NCI-H1436 (cell line): ENCODE measurements around the gene CACNA2D1.
A peak's percentile ranks its signal among the peaks of the same experiment; 100 is the strongest.
"Not testable (repeated sequence)": the region's sequence is repeated elsewhere in the genome, so short reads cannot be mapped to it uniquely, and the experiment has no call there.

ENCODE experiments used
- DNase-seq: peaks from one replicate; lab custom pipeline; 2025; lab: John Stamatoyannopoulos, UW

CACNA2D1 gene

GRCh38 chr7:82434275-82435022 is 9.1 kb downstream of the CACNA2D1 start:
- no peak for DNase-seq

DNA sequence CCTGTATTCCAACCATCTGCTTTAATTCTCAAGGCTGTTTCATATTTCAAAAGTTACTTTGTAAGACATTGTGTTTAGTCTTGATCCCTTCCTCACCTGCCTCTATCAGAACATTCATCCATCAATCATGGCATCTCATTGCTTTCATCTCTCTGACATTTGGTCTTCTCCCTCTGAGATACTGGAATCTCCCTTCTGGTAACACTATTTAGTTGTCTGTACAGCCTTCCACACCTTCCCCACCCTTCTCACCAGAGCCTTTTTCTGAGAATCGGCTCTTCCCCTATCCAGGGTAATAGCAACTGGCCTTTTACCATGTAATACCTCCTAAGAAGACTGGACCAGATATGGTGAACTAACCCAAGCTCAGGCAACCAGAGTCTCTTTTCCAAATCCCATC is 10.1 kb downstream of the CACNA2D1 start:
- no peak for DNase-seq

DNA sequence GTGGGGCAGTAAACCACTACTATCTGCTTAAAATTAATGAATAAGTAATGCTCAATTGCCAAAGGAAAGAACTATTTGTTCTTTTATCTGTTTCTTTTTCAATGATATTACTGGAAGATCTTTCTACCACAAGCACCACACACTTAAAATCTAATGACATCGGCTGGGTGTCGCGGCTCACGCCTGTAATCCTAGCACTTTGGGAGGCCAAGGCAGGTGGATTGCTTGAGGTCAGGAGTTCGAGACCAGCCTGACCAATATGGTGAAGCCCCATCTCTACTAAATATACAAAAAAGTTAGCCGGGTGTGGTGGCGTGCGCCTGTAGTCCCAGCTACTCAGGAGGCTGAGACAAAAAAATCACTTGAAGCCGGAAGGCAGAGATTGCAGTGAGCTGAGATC is 10.8 kb downstream of the CACNA2D1 start:
- not testable (repeated sequence) for DNase-seq

GRCh38 chr7:82430500-82431465 is 12.8 kb downstream of the CACNA2D1 start:
- DNase-seq, result no peak

GRCh38 chr7:82429408-82429807 is 14.2 kb downstream of the CACNA2D1 start:
- DNase-seq, result no peak

GRCh38 chr7:82428186-82428961 is 15.2 kb downstream of the CACNA2D1 start:
- DNase-seq, result no peak

- DNase-seq, result no peak
These were observed 20.1 kb downstream of the CACNA2D1 start for GRCh38 chr7:82423446-82423845.

DNA sequence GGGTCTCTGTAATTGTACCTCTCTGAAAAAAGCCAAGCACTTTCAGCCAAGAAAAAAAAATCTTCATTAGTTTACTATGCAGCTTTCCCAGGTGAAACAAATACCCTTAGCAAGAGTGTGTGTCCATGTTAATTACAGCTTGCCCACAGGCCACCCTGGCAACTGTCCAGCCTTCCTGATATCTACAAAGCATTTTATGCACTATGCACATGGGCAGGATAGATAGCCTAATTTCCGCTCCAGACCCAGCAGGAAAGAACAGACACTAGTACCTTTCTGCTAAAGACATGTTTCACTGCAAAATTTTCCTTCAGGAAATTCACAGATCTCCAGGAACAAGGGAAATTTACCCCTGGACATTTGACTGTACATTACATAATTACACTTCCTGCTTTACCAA is 24.4 kb downstream of the CACNA2D1 start:
- DNase-seq, result no peak

- DNase-seq, result no peak
These were observed 25.7 kb downstream of the CACNA2D1 start for GRCh38 chr7:82417898-82418297.

- DNase-seq, result no peak
These were observed 27.2 kb downstream of the CACNA2D1 start for GRCh38 chr7:82416402-82416801.

DNA sequence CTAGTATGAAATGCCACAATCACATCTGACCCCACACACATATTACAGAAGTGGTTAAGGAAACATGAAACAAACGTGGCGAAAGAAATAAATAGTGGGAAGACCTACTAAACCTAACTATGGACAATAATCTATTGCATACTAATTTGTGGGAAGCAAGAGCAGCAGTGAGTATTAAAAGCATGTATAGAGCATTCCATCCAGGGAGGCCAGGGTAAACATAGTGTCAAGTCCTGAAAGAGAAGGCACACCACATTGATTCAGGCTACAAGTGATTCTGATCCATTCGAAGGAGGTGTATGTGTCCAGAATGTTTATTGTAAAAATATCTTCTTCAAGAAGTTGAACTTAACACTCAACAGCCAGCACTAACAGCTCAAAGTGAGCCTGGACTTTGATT is 29.2 kb downstream of the CACNA2D1 start:
- no peak for DNase-seq

DNA sequence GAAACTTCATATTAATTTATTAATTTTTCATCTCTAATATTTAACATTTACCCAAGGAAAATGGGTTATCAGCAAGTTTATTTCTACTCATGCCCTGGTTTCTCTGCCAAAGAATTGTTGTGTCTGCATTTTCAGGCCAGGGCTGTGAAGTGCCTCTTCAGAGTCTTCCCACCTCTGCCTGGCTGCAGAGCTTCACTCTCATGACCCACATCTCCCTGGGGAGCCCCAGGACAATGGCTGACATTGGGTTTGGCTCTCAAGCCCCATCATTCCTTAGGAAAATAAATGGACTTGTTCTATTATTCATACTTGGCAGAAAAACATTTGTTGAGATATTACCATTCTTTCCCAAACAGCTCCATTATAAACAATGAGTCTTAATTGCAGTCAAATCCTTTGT is 30.3 kb downstream of the CACNA2D1 start:
- peak; percentile 57 for DNase-seq

DNA sequence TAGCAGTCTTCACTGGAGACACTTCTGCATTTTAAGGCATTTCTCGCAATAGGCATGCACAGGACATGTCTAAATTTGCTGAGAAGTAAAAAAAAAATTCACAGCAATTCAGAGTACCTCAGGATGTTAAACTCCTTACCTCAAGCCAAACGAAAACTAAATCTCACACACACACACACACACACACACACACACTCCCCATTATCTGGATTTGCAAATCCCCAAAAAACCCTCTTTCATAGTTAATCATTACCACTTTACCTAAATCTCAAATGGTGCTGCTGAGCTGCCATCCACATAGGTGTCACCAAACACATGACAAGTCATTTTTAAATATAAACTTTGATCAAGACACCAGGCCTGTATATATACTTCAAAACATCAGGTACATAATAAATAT is 31.8 kb downstream of the CACNA2D1 start:
- no peak for DNase-seq

DNA sequence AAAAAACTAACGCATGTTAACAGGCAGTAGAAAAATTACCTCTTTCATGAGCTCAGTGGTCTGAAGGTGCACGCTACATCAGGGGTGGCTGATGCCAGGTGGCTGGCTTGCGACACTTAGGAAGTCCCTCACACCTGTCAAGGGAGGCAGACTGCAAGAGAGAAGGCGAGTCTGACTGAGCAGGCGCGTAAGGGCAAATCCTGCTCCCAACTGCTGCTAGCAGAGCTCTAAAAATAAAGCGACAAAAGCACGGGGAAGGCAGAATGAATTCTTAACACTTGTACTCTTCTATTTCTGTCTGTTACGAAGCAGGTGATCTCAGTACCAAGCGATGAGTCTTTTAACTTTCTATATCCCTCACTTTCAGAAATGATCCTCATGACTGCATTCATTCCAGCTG is 33.1 kb downstream of the CACNA2D1 start:
- peak; percentile 52 for DNase-seq

DNA sequence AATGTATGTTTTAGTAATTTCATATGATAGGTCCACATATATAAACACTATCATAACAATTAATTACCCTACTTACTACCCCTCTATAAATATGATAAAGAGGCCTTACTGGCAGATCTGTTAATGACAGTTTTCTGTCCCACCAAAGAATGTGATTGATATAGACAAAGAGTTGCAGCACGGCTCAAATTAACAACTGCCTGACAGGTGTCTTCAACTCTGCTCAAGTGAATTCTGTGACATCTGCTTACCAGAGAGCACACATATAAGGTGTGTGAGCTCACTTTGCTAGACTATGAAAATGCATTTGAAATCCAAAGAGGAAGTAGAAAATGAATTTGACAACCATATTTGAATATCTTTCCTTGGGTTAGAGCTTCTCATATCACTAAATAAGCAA is 36.6 kb downstream of the CACNA2D1 start:
- no peak for DNase-seq

DNA sequence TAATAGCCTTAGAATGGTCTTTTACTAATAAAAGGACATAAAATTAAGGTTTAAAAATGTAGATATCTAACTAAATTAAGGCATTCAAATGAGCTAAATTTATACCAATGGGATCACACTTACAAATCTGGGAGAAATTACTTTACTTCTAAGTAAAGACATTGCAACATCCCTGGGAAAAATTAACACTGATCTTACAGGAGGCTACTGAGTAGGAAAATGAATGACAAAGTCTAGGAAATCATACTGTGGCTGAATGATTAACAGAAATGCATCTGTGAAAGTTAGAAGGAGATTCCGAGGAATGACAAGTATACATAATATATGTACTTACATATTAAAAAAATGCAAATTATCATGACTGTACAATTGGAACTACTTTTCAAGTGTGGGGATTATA is 38.3 kb downstream of the CACNA2D1 start:
- DNase-seq, result no peak

GRCh38 chr7:82404652-82405051 is 38.9 kb downstream of the CACNA2D1 start:
- DNase-seq, result no peak

- no peak for DNase-seq
These were observed 39.5 kb downstream of the CACNA2D1 start for GRCh38 chr7:82404094-82404493.

- DNase-seq, result no peak
These were observed 45.6 kb downstream of the CACNA2D1 start for GRCh38 chr7:82397879-82398524.

DNA sequence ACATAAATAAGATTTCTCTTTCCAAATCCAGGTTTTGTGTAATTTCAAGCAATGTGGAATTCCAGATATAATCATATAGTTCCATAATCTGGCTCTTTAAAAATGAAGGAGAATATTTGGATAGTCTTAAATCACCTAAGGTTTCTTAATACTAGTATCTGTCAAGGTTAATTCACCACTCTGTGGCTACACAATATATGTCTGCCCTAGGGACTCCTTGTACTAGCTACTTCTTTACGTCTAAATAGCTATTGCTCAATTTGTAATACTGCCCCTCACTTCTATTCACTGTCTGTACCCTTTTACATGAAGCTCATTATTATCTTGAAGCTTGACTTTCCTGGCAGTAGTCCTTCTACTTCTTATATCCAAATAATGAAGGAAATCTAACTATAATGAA is 47.2 kb downstream of the CACNA2D1 start:
- DNase-seq, result peak; percentile 33

GRCh38 chr7:82395147-82395546 is 48.4 kb downstream of the CACNA2D1 start:
- DNase-seq, result no peak

GRCh38 chr7:82393840-82394220 is 49.7 kb downstream of the CACNA2D1 start:
- DNase-seq, result no peak
